HepG2 (cell line): ENCODE results near the gene E2F1. TPM values are rescaled to one million over a fixed set of nuclear protein-coding genes. Genes with fewer than 3 reads are reported as not detected.

Source experiments
- ATF1 ChIP-seq: IDR thresholded peaks from 2 replicates; pipeline ENCODE4 v1.6.1; 2016; ENCODE audit warnings: mild to moderate bottlenecking, control low read depth
- ATRX ChIP-seq: sonication (generic); formaldehyde crosslinking; IDR thresholded peaks from 2 replicates; pipeline ENCODE4 v1.4.0; 2020; ENCODE audit warnings: missing genetic modification reagents, borderline replicate concordance
- CCDC6 ChIP-seq: sonication (generic); formaldehyde crosslinking; IDR thresholded peaks from 2 replicates; pipeline ENCODE4 v1.8.1; 2022; ENCODE audit warnings: mild to moderate bottlenecking, missing genetic modification reagents, moderate library complexity
- KLF13 ChIP-seq: sonication (generic); formaldehyde crosslinking; IDR thresholded peaks from 2 replicates; pipeline ENCODE4 v1.4.0; 2020; ENCODE audit warnings: mild to moderate bottlenecking, missing genetic modification reagents
- RNF2 ChIP-seq: fragments of 450-650 bp; conservative IDR thresholded peaks from 2 replicates; pipeline ENCODE4 v1.6.1; 2016; ENCODE audit warnings: low read depth
- SOX13 ChIP-seq, 3 experiments: fragments of 450-650 bp in 1 of 3; sonication (generic) in 1 of 3; formaldehyde crosslinking in 1 of 3; IDR thresholded peaks in 2 of 3; conservative IDR thresholded peaks in 1 of 3; 2 replicates each; pipeline versions ENCODE4 v1.5.0 to v1.6.1; 2016 to 2020; ENCODE audit warnings: antibody characterized with exemption in 1 of 3, mild to moderate bottlenecking in 1 of 3, missing compliant biosample characterization in 1 of 3, missing genetic modification reagents in 1 of 3, moderate library complexity in 1 of 3
- SOX5 ChIP-seq: IDR thresholded peaks from 2 replicates; pipeline ENCODE4 v1.6.1; 2016; ENCODE audit warnings: borderline replicate concordance
- SP140L ChIP-seq: sonication (generic); formaldehyde crosslinking; IDR thresholded peaks from 2 replicates; pipeline ENCODE4 v1.4.0; 2020; ENCODE audit warnings: missing genetic modification reagents, borderline replicate concordance
- TMF1 ChIP-seq: sonication (generic); formaldehyde crosslinking; IDR thresholded peaks from 2 replicates; pipeline ENCODE4 v1.8.1; 2022; ENCODE audit warnings: low read depth, missing genetic modification reagents
- ZNF138 ChIP-seq: sonication (generic); formaldehyde crosslinking; IDR thresholded peaks from 2 replicates; pipeline ENCODE4 v1.5.0; 2020; ENCODE audit warnings: mild to moderate bottlenecking, low read depth, missing genetic modification reagents
- ZNF224 ChIP-seq: sonication (generic); formaldehyde crosslinking; IDR thresholded peaks from 2 replicates; pipeline ENCODE4 v1.5.0; 2020; ENCODE audit warnings: mild to moderate bottlenecking, missing genetic modification reagents
- ZNF282 ChIP-seq: fragments of 450-650 bp; IDR thresholded peaks from 2 replicates; pipeline ENCODE4 v1.6.1; 2018; ENCODE audit not compliant: partially characterized antibody
- ZNF30 ChIP-seq: sonication (generic); formaldehyde crosslinking; IDR thresholded peaks from 2 replicates; pipeline ENCODE4 v1.5.0; 2020; ENCODE audit warnings: mild to moderate bottlenecking, missing genetic modification reagents
- ZNF788 ChIP-seq: sonication (generic); formaldehyde crosslinking; IDR thresholded peaks from 2 replicates; pipeline ENCODE4 v1.5.0; 2020; ENCODE audit warnings: mild to moderate bottlenecking, missing genetic modification reagents, borderline replicate concordance
- polyA plus RNA-seq, 8 experiments: library from polyadenylated mRNA; depleted of rRNA in 3 of 8; stranded (reverse) in 7 of 8; unstranded in 1 of 8; fragments of >200 nt; fragmentation: Illumina TruSeq in 4 of 8; extraction: Trizol in 4 of 8; gene quantifications; 2 replicates each; pipeline versions ENCODE4 v1.2.1 to v1.2.3, GENCODE V29; 2011 to 2016; ENCODE audit warnings: low read depth in 4 of 8, missing spikeins in 1 of 8, mixed read lengths in 1 of 8; ENCODE audit not compliant: insufficient read depth in 1 of 8
- total RNA-seq, 5 experiments: library from RNA; depleted of rRNA; stranded (reverse); fragments of >200 nt; fragmentation: Illumina TruSeq; extraction: Trizol; gene quantifications; 2 replicates each; pipeline ENCODE4 v1.2.3, GENCODE V29; 2016; ENCODE audit warnings: low read depth in 1 of 5
- TF ChIP-seq, protein P1 (sequence below): sonication (generic); formaldehyde crosslinking; IDR thresholded peaks from 2 replicates; pipeline ENCODE4 v1.8.0; 2022; ENCODE audit warnings: low read depth, missing genetic modification reagents
- TF ChIP-seq, protein P2 (sequence below): sonication (generic); formaldehyde crosslinking; conservative IDR thresholded peaks from 2 replicates; pipeline ENCODE4 v1.4.0; 2020; ENCODE audit warnings: missing genetic modification reagents
- TF ChIP-seq, protein P3 (sequence below): IDR thresholded peaks from 2 replicates; pipeline ENCODE4 v1.6.1; 2016
- TF ChIP-seq, protein P4 (sequence below): sonication (generic); formaldehyde crosslinking; IDR thresholded peaks from 2 replicates; pipeline ENCODE4 v1.4.0; 2020; ENCODE audit warnings: mild to moderate bottlenecking, missing genetic modification reagents, borderline replicate concordance
- TF ChIP-seq, protein P5 (sequence below): sonication (generic); formaldehyde crosslinking; IDR thresholded peaks from 2 replicates; pipeline ENCODE4 v1.4.0; 2020; ENCODE audit warnings: mild to moderate bottlenecking, low read depth, missing genetic modification reagents

Gene E2F1
- total and polyA plus RNA-seq, 2 of the 13 experiments (the other 11 are each of a cell fraction or from before 2014, with no cell fraction given): 25.5 to 39.4 TPM

DNA sequence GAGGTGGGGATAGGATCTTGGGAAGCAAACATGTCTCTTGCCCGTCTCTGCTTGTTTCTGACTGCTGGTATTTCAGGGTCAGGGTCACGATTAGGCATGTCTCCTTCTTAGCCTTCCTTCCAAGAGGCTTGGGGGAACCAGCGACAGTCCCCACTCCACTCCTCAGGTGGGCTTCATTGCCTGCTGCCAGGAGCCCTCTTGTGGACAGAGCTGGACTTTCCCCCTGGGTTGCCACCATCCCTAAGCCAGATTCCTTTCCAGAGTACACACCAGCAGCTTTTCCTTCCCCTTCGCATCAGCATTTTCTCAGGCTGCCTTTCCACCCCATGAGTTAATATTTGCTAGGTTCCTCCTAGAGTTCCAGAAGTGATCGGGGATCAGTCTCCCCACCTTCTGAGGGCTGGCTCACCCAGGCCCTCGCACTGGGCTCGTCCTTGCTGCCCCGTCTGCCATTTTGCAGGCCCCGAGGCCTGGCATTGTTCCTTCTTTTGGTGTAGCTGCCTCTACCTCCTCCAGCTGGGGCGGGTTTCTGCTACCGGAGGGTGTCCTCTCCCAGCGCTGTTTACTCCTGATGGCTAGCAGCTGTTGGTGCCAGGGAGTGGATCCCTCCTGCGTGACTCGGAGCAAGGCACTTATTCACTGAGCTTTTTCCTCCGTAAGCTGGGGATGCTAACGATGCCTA is 32.8 kb downstream of the E2F1 start (continued):
- TF ChIP-seq ZNF282: no peak
- no peak for TF ChIP-seq ZNF30 (CRISPR knock-in tag)
- TF ChIP-seq ATF1: no peak
- peak; percentile 75; the same call in 1 of the 2 replicates for TF ChIP-seq CCDC6
- TF ChIP-seq RNF2: no peak
- TF ChIP-seq KLF13 (CRISPR knock-in tag): no peak
- TF ChIP-seq, protein P1, sequence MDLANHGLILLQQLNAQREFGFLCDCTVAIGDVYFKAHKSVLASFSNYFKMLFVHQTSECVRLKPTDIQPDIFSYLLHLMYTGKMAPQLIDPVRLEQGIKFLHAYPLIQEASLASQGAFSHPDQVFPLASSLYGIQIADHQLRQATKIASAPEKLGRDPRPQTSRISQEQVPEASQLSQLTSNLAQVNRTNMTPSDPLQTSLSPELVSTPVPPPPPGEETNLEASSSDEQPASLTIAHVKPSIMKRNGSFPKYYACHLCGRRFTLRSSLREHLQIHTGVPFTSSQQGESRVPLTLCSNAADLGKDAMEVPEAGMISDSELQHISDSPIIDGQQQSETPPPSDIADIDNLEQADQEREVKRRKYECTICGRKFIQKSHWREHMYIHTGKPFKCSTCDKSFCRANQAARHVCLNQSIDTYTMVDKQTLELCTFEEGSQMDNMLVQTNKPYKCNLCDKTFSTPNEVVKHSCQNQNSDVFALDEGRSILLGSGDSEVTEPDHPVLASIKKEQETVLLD: no peak; the same call in 1 of the 2 replicates
- TF ChIP-seq ZNF788 (CRISPR knock-in tag): peak; percentile 71; the same call in 1 of the 2 replicates
- TF ChIP-seq SP140L (CRISPR knock-in tag): no peak
- peak; percentile 62; the same call in 1 of the 2 replicates for TF ChIP-seq TMF1 (CRISPR knock-in tag)
- TF ChIP-seq, protein P2, sequence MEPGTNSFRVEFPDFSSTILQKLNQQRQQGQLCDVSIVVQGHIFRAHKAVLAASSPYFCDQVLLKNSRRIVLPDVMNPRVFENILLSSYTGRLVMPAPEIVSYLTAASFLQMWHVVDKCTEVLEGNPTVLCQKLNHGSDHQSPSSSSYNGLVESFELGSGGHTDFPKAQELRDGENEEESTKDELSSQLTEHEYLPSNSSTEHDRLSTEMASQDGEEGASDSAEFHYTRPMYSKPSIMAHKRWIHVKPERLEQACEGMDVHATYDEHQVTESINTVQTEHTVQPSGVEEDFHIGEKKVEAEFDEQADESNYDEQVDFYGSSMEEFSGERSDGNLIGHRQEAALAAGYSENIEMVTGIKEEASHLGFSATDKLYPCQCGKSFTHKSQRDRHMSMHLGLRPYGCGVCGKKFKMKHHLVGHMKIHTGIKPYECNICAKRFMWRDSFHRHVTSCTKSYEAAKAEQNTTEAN: no peak
- TF ChIP-seq ATRX (CRISPR knock-in tag): no peak
- TF ChIP-seq, protein P3, sequence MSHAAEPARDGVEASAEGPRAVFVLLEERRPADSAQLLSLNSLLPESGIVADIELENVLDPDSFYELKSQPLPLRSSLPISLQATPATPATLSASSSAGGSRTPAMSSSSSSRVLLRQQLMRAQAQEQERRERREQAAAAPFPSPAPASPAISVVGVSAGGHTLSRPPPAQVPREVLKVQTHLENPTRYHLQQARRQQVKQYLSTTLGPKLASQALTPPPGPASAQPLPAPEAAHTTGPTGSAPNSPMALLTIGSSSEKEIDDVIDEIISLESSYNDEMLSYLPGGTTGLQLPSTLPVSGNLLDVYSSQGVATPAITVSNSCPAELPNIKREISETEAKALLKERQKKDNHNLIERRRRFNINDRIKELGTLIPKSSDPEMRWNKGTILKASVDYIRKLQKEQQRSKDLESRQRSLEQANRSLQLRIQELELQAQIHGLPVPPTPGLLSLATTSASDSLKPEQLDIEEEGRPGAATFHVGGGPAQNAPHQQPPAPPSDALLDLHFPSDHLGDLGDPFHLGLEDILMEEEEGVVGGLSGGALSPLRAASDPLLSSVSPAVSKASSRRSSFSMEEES (CRISPR knock-in tag): peak; percentile 61; the same call in 1 of the 2 replicates
- peak; percentile 30; the same call in 1 of the 2 replicates for TF ChIP-seq SOX5 (CRISPR knock-in tag)
- TF ChIP-seq SOX13 (IDR thresholded peaks at IDR 0.05): no peak
- no peak for TF ChIP-seq SOX13 (CRISPR knock-in tag; conservative IDR thresholded peaks at IDR 0.05 in 1 of 2, IDR thresholded peaks at IDR 0.05 in 1 of 2)
- TF ChIP-seq, protein P4, sequence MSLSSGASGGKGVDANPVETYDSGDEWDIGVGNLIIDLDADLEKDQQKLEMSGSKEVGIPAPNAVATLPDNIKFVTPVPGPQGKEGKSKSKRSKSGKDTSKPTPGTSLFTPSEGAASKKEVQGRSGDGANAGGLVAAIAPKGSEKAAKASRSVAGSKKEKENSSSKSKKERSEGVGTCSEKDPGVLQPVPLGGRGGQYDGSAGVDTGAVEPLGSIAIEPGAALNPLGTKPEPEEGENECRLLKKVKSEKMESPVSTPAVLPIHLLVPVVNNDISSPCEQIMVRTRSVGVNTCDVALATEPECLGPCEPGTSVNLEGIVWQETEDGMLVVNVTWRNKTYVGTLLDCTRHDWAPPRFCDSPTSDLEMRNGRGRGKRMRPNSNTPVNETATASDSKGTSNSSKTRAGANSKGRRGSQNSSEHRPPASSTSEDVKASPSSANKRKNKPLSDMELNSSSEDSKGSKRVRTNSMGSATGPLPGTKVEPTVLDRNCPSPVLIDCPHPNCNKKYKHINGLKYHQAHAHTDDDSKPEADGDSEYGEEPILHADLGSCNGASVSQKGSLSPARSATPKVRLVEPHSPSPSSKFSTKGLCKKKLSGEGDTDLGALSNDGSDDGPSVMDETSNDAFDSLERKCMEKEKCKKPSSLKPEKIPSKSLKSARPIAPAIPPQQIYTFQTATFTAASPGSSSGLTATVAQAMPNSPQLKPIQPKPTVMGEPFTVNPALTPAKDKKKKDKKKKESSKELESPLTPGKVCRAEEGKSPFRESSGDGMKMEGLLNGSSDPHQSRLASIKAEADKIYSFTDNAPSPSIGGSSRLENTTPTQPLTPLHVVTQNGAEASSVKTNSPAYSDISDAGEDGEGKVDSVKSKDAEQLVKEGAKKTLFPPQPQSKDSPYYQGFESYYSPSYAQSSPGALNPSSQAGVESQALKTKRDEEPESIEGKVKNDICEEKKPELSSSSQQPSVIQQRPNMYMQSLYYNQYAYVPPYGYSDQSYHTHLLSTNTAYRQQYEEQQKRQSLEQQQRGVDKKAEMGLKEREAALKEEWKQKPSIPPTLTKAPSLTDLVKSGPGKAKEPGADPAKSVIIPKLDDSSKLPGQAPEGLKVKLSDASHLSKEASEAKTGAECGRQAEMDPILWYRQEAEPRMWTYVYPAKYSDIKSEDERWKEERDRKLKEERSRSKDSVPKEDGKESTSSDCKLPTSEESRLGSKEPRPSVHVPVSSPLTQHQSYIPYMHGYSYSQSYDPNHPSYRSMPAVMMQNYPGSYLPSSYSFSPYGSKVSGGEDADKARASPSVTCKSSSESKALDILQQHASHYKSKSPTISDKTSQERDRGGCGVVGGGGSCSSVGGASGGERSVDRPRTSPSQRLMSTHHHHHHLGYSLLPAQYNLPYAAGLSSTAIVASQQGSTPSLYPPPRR (CRISPR knock-in tag): no peak; the same call in 1 of the 2 replicates
- TF ChIP-seq, protein P5, sequence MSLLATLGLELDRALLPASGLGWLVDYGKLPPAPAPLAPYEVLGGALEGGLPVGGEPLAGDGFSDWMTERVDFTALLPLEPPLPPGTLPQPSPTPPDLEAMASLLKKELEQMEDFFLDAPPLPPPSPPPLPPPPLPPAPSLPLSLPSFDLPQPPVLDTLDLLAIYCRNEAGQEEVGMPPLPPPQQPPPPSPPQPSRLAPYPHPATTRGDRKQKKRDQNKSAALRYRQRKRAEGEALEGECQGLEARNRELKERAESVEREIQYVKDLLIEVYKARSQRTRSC (CRISPR knock-in tag): no peak
- TF ChIP-seq ZNF138 (CRISPR knock-in tag): no peak
- 0 out of 2 replicates have a peak, but pooled peaks have one; percentile 52 for TF ChIP-seq ZNF224 (CRISPR knock-in tag)
